Measurements from ENCODE around the gene DNASE1L1.

Gene DNASE1L1

DNA sequence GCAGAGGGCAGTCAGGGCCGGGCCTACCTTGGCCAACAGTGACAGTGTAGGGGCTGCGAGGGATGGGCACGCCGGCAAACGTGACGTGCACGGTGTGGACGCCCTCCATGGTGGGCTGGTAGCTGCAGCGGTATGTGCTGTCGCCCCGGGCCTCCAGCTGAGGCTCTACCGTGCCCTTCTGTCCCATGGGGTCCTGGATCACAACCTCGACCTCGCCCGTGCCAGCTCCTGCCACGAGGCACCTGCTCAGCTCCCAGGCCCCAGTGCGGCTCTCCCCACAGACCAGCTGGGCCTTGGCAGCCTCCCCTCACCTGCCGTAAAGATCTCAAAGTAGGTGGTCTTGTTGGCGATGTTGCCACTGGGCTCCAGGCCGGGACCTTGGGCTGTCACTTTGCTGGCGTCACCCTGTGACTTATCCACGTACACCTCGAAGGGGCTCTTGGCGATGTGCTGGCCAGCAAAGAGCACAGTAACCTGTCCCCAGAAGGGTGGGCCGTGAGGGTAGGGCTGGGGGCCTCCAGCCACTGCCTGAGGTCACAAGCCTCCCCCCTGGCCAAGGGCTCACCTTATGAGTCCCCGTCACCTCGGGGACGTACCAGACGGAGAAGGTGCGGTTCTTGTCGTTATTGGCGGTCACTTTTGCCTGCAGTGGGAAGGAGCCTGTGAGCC, 42.9 kb downstream of the DNASE1L1 start:
- Histone ChIP-seq H3K79me2 (ENCODE audit: control insufficient read depth, insufficient read depth, low read length, unreplicated experiment) (peaks cover 85% of the 10 kb centered on the region), H3K4me1 (ENCODE audit: control insufficient read depth, insufficient read depth, low read length, unreplicated experiment) (peaks cover 20% of the 10 kb centered on the region), H3K36me3 (ENCODE audit: insufficient read depth, low read length) (peaks cover 14% of the 10 kb centered on the region; the same call in 1 of the 2 replicates), H3K27ac (ENCODE audit: low read depth, low read length) (peak overlapping the region; percentile 100; the same call in 1 of the 2 replicates), H3K4me3 (ENCODE audit: low read depth, low read length) (no peak overlapping the region), H2AFZ (ENCODE audit: low read length, unreplicated experiment) (no peak overlapping the region), H3K27me3 (ENCODE audit: insufficient read depth, low read length) (no peaks in the 10 kb centered on the region)

- Histone ChIP-seq H3K79me2 (ENCODE audit: control insufficient read depth, insufficient read depth, low read length, unreplicated experiment) (peaks cover 81% of the 10 kb centered on the region), H3K36me3 (ENCODE audit: insufficient read depth, low read length) (peaks cover 12% of the 10 kb centered on the region; the same call in 1 of the 2 replicates), H2AFZ (ENCODE audit: low read length, unreplicated experiment) (no peak overlapping the region), H3K27me3 (ENCODE audit: insufficient read depth, low read length) (no peaks in the 10 kb centered on the region), H3K4me1 (ENCODE audit: control insufficient read depth, insufficient read depth, low read length, unreplicated experiment) (peaks cover 20% of the 10 kb centered on the region), H3K27ac (ENCODE audit: low read depth, low read length) (no peak overlapping the region; the same call in 1 of the 2 replicates), H3K4me3 (ENCODE audit: low read depth, low read length) (no peak overlapping the region)
Observed at GRCh38 chrX:154365052-154365600, 43.9 kb downstream of the DNASE1L1 start.

DNA sequence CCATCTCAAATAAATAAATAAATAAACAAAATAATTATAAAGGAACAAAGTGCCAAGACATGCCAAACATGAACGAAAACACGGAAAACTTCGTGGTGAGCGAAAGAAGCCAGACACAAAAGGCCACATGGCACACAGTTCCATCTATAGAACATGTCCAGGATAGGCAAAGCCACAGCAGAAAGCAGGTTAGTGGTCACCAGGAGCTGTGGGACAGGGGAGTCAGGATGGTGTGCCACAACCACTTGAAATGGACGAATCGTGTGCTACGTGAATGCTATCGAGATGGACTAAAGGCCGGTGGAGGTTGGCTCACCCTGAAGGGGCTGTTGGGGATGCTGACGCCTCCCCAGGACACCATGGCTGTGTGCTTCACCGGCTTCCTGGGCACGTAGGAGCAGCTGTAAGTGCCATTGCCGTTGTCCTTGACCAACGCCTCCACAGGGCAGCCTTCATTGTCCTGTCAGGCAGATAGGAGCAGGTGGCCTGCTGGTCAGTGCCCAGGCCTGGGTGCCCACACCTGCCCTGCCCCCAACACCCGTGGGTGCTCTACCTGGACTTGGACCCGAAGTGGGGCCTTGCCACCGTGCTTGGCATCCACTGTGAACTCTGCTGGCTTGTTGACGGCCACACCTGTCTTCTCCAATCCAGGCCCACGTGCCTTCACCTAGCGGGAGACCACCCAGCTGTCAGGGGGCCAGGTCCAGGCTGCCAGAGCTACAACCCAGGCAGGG, 45.2 kb downstream of the DNASE1L1 start:
- H3K27me3 ChIP-seq (ENCODE audit: insufficient read depth, low read length) = no peaks in the 10 kb centered on the region
- H3K79me2 ChIP-seq (ENCODE audit: control insufficient read depth, insufficient read depth, low read length, unreplicated experiment) = peaks cover 83% of the 10 kb centered on the region
- H2AFZ ChIP-seq (ENCODE audit: low read length, unreplicated experiment) = no peak overlapping the region
- peaks cover 11% of the 10 kb centered on the region; the same call in 1 of the 2 replicates for H3K36me3 ChIP-seq (ENCODE audit: insufficient read depth, low read length)
- peaks cover 20% of the 10 kb centered on the region for H3K4me1 ChIP-seq (ENCODE audit: control insufficient read depth, insufficient read depth, low read length, unreplicated experiment)
- no peak overlapping the region for H3K27ac ChIP-seq (ENCODE audit: low read depth, low read length)
- H3K4me3 ChIP-seq (ENCODE audit: low read depth, low read length) = no peak overlapping the region

DNA sequence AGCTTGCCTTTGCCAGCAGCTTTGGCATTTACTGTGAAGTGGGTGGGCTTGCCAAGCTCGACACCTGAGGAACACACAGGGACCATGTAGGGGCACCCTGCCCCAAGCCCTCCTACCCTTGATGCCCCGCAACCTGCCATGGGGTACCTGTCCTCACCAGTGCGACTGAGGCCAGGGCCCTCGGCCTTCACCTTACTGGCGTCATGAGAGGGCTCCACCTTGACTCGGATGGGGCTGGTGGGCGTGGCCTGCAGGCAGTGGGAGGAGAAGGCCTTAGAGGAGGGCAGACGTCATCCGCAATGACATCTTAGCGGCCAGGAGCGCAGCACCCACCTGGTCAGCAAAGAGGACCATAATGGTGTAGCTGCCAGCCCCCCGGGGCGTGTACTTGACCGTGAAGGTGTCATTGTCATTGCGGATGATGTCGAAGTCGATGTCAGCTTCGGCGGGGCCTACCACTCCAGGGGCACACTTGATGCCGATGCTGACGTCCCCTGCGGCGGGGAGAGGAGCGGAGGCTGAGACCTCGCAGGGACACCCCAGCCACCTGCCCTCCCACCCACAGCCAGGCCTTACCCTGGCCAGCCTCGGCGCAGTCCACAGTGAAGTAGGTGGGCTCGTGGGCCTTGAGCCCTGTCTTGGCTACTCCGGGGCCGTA, 46.8 kb downstream of the DNASE1L1 start:
- no peaks in the 10 kb centered on the region for H3K27me3 ChIP-seq (ENCODE audit: insufficient read depth, low read length)
- no peak overlapping the region; the same call in 1 of the 2 replicates for H3K27ac ChIP-seq (ENCODE audit: low read depth, low read length)
- no peak overlapping the region for H2AFZ ChIP-seq (ENCODE audit: low read length, unreplicated experiment)
- H3K79me2 ChIP-seq (ENCODE audit: control insufficient read depth, insufficient read depth, low read length, unreplicated experiment) = peaks cover 81% of the 10 kb centered on the region
- no peak overlapping the region for H3K4me3 ChIP-seq (ENCODE audit: low read depth, low read length)
- peaks cover 8% of the 10 kb centered on the region for H3K4me1 ChIP-seq (ENCODE audit: control insufficient read depth, insufficient read depth, low read length, unreplicated experiment)
- peaks cover 13% of the 10 kb centered on the region; the same call in 1 of the 2 replicates for H3K36me3 ChIP-seq (ENCODE audit: insufficient read depth, low read length)

- Histone ChIP-seq H3K27ac (ENCODE audit: low read depth, low read length) (no peak overlapping the region), H3K4me3 (ENCODE audit: low read depth, low read length) (no peak overlapping the region), H3K79me2 (ENCODE audit: control insufficient read depth, insufficient read depth, low read length, unreplicated experiment) (peaks cover 66% of the 10 kb centered on the region), H3K4me1 (ENCODE audit: control insufficient read depth, insufficient read depth, low read length, unreplicated experiment) (peaks cover 3% of the 10 kb centered on the region), H3K36me3 (ENCODE audit: insufficient read depth, low read length) (0 out of 2 replicates have a peak, but pooled peaks cover 6% of the 10 kb centered on the region), H2AFZ (ENCODE audit: low read length, unreplicated experiment) (no peak overlapping the region), H3K27me3 (ENCODE audit: insufficient read depth, low read length) (no peaks in the 10 kb centered on the region)
Observed at GRCh38 chrX:154360155-154360713, 48.8 kb downstream of the DNASE1L1 start.

DNA sequence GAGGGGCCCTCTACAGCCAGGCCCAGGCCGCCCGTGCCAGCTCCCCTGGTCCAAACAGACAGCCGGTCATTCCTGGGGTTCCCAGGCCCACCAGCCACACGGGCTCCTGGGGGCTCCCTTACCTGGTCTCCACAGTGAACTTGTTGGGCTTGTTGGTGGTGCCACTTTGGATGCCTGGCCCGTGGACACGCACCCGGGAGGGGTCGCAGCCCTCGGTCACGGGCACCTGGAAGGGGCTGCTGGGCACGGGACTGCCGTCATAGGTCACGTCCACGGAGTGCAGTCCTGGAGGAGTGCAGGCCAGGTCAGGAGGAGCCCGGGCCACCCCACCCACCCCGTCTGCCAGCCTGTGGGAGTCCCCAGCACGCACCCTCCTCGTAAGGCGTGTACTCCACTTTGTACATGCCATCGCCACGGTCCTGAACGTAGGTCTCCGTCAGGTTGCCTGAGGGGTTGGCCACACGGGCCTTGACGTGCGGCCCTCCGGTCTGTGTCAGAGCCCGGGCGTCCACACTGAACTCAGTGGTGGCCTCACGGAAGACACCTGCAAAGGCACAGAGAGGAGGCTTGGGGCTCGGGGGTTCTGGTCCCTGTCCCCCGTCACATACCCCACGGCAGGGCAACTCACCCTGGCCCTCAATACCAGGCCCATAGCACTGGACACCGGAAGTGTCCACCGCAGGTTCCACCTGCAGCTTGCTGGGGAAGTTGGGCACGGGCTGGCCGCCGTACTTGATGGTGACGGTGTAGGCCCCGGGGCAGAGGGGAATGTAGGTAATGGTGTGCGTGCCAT, 49.5 kb downstream of the DNASE1L1 start:
- no peak overlapping the region for H3K4me3 ChIP-seq (ENCODE audit: low read depth, low read length)
- H3K27ac ChIP-seq (ENCODE audit: low read depth, low read length) = no peak overlapping the region
- peaks cover 3% of the 10 kb centered on the region for H3K4me1 ChIP-seq (ENCODE audit: control insufficient read depth, insufficient read depth, low read length, unreplicated experiment)
- H3K79me2 ChIP-seq (ENCODE audit: control insufficient read depth, insufficient read depth, low read length, unreplicated experiment) = peaks cover 59% of the 10 kb centered on the region
- H2AFZ ChIP-seq (ENCODE audit: low read length, unreplicated experiment) = no peak overlapping the region
- 0 out of 2 replicates have a peak, but pooled peaks cover 6% of the 10 kb centered on the region for H3K36me3 ChIP-seq (ENCODE audit: insufficient read depth, low read length)
- H3K27me3 ChIP-seq (ENCODE audit: insufficient read depth, low read length) = no peaks in the 10 kb centered on the region

GRCh38 chrX:154358829-154359228, 50.2 kb downstream of the DNASE1L1 start:
- no peaks in the 10 kb centered on the region for H3K27me3 ChIP-seq (ENCODE audit: insufficient read depth, low read length)
- H3K79me2 ChIP-seq (ENCODE audit: control insufficient read depth, insufficient read depth, low read length, unreplicated experiment) = peaks cover 54% of the 10 kb centered on the region
- no peak overlapping the region for H3K4me3 ChIP-seq (ENCODE audit: low read depth, low read length)
- no peak overlapping the region for H3K27ac ChIP-seq (ENCODE audit: low read depth, low read length)
- no peak overlapping the region for H2AFZ ChIP-seq (ENCODE audit: low read length, unreplicated experiment)
- no peaks in the 10 kb centered on the region for H3K4me1 ChIP-seq (ENCODE audit: control insufficient read depth, insufficient read depth, low read length, unreplicated experiment)
- H3K36me3 ChIP-seq (ENCODE audit: insufficient read depth, low read length) = 0 out of 2 replicates have a peak, but pooled peaks cover 6% of the 10 kb centered on the region

GRCh38 chrX:154358011-154358410, 51.0 kb downstream of the DNASE1L1 start:
- Histone ChIP-seq H3K27ac (ENCODE audit: low read depth, low read length) (no peak overlapping the region), H3K4me3 (ENCODE audit: low read depth, low read length) (no peak overlapping the region), H3K36me3 (ENCODE audit: insufficient read depth, low read length) (0 out of 2 replicates have a peak, but pooled peaks cover 6% of the 10 kb centered on the region), H2AFZ (ENCODE audit: low read length, unreplicated experiment) (no peak overlapping the region), H3K27me3 (ENCODE audit: insufficient read depth, low read length) (no peaks in the 10 kb centered on the region), H3K4me1 (ENCODE audit: control insufficient read depth, insufficient read depth, low read length, unreplicated experiment) (no peaks in the 10 kb centered on the region), H3K79me2 (ENCODE audit: control insufficient read depth, insufficient read depth, low read length, unreplicated experiment) (peaks cover 53% of the 10 kb centered on the region)

- Histone ChIP-seq H2AFZ (ENCODE audit: low read length, unreplicated experiment) (no peak overlapping the region), H3K27me3 (ENCODE audit: insufficient read depth, low read length) (no peaks in the 10 kb centered on the region), H3K4me3 (ENCODE audit: low read depth, low read length) (no peak overlapping the region), H3K79me2 (ENCODE audit: control insufficient read depth, insufficient read depth, low read length, unreplicated experiment) (peaks cover 45% of the 10 kb centered on the region), H3K4me1 (ENCODE audit: control insufficient read depth, insufficient read depth, low read length, unreplicated experiment) (no peaks in the 10 kb centered on the region), H3K27ac (ENCODE audit: low read depth, low read length) (no peak overlapping the region), H3K36me3 (ENCODE audit: insufficient read depth, low read length) (0 out of 2 replicates have a peak, but pooled peaks cover 6% of the 10 kb centered on the region)
Observed at GRCh38 chrX:154357205-154357604, 51.8 kb downstream of the DNASE1L1 start.
